Liver (tissue), 3 donors: ENCODE measurements around the gene PSMA1.

Experiments used
- NR2F2 ChIP-seq: IDR thresholded peaks from 2 replicates; pipeline ENCODE4 v1.6.1; 2016; ENCODE audit warnings: antibody characterized with exemption
- RAD21 ChIP-seq, 2 donors: IDR thresholded peaks; 2 replicates each; pipeline ENCODE4 v1.6.1; 2016; ENCODE audit warnings: antibody characterized with exemption in 2 of 2, mild to moderate bottlenecking in 2 of 2
- RXRA ChIP-seq, 2 donors: IDR thresholded peaks; 2 replicates each; pipeline ENCODE4 v1.6.1; 2017 to 2018; ENCODE audit warnings: antibody characterized with exemption in 2 of 2, mild to moderate bottlenecking in 1 of 2
- TAF1 ChIP-seq: conservative IDR thresholded peaks from 2 replicates; pipeline ENCODE4 v1.6.1; 2016; ENCODE audit warnings: antibody characterized with exemption, mild to moderate bottlenecking
- YY1 ChIP-seq: IDR thresholded peaks from 2 replicates; pipeline ENCODE4 v1.6.1; 2016; ENCODE audit warnings: antibody characterized with exemption, mild to moderate bottlenecking
- TF ChIP-seq, protein P1 (sequence below): fragments of 150-350 bp; IDR thresholded peaks from 2 replicates; pipeline ENCODE4 v1.5.1; 2017; ENCODE audit warnings: improper control_type of control experiment, low read depth, low read length; ENCODE audit not compliant: missing input control
- TF ChIP-seq, protein P2 (sequence below): IDR thresholded peaks from 2 replicates; pipeline ENCODE4 v1.6.1; 2016; ENCODE audit warnings: antibody characterized with exemption, mild to moderate bottlenecking
- donor health status: healthy.
- donor health status: healthy.

DNA sequence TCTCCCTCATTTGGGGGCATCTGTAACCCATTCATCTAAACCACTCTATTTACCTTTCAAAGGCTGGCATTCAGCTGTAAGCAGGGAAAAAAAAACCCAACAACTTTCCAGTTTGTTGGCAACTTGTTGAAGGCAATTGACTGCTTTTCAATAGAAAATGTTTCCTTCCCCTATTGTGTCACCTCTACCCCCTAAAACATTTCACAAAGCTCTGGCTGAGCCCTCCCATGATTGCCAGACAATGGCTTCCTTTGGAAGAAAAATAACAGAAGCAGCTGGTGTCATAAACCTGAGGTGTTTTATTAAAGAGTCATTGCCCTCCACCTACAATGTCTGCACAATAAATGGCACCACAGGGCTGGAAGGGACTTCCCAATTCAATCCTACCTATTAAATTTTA lies 22.1 kb upstream of the PSMA1 start:
- TF ChIP-seq YY1: peak; percentile 9
- TF ChIP-seq, protein P1, sequence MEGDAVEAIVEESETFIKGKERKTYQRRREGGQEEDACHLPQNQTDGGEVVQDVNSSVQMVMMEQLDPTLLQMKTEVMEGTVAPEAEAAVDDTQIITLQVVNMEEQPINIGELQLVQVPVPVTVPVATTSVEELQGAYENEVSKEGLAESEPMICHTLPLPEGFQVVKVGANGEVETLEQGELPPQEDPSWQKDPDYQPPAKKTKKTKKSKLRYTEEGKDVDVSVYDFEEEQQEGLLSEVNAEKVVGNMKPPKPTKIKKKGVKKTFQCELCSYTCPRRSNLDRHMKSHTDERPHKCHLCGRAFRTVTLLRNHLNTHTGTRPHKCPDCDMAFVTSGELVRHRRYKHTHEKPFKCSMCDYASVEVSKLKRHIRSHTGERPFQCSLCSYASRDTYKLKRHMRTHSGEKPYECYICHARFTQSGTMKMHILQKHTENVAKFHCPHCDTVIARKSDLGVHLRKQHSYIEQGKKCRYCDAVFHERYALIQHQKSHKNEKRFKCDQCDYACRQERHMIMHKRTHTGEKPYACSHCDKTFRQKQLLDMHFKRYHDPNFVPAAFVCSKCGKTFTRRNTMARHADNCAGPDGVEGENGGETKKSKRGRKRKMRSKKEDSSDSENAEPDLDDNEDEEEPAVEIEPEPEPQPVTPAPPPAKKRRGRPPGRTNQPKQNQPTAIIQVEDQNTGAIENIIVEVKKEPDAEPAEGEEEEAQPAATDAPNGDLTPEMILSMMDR: no peak
- TF ChIP-seq TAF1: no peak
- TF ChIP-seq RXRA (IDR thresholded peaks at IDR 0.05): no peak
- TF ChIP-seq, protein P2, sequence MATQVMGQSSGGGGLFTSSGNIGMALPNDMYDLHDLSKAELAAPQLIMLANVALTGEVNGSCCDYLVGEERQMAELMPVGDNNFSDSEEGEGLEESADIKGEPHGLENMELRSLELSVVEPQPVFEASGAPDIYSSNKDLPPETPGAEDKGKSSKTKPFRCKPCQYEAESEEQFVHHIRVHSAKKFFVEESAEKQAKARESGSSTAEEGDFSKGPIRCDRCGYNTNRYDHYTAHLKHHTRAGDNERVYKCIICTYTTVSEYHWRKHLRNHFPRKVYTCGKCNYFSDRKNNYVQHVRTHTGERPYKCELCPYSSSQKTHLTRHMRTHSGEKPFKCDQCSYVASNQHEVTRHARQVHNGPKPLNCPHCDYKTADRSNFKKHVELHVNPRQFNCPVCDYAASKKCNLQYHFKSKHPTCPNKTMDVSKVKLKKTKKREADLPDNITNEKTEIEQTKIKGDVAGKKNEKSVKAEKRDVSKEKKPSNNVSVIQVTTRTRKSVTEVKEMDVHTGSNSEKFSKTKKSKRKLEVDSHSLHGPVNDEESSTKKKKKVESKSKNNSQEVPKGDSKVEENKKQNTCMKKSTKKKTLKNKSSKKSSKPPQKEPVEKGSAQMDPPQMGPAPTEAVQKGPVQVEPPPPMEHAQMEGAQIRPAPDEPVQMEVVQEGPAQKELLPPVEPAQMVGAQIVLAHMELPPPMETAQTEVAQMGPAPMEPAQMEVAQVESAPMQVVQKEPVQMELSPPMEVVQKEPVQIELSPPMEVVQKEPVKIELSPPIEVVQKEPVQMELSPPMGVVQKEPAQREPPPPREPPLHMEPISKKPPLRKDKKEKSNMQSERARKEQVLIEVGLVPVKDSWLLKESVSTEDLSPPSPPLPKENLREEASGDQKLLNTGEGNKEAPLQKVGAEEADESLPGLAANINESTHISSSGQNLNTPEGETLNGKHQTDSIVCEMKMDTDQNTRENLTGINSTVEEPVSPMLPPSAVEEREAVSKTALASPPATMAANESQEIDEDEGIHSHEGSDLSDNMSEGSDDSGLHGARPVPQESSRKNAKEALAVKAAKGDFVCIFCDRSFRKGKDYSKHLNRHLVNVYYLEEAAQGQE: no peak
- TF ChIP-seq RAD21 (IDR thresholded peaks at IDR 0.05): no peak
- no peak for TF ChIP-seq NR2F2
